Kidney (tissue), 14 donors: ENCODE data around the gene CIRBP. TPM values are rescaled to one million over a fixed set of nuclear protein-coding genes. Genes with fewer than 3 reads are reported as not detected.

ENCODE experiments used
- DNase-seq, 5 donors: peaks; one replicate each; pipeline ENCODE4 v3.0.0-alpha.2; 2013 to 2020
- FAIRE-seq: peaks from 2 replicates; lab custom pipeline; 2012; peaks lifted over from hg19 to GRCh38; lab: Jason Lieb, UNC
- H3K27ac ChIP-seq, 2 donors: one replicate each; pipeline ENCODE4 v1.7.0; 2013; ENCODE audit warnings: low read depth in 2 of 2, low read length in 2 of 2, inconsistent platforms in 1 of 2
- H3K27me3 ChIP-seq: one replicate; pipeline ENCODE4 v1.7.1; 2013; ENCODE audit warnings: low read length, inconsistent platforms; ENCODE audit not compliant: control insufficient read depth, insufficient read depth
- H3K36me3 ChIP-seq, 3 donors: one replicate each; pipeline versions ENCODE4 v1.7.0 to v1.7.1; 2013; ENCODE audit warnings: low read length in 3 of 3, control low read depth in 1 of 3, inconsistent platforms in 1 of 3; ENCODE audit not compliant: insufficient read depth in 3 of 3, control insufficient read depth in 2 of 3
- H3K4me1 ChIP-seq, 3 donors: one replicate each; pipeline versions ENCODE4 v1.7.0 to v1.7.1; 2013; ENCODE audit warnings: low read length in 3 of 3, inconsistent platforms in 1 of 3, low read depth in 1 of 3; ENCODE audit not compliant: control insufficient read depth in 2 of 3, insufficient read depth in 2 of 3
- H3K4me3 ChIP-seq, 3 donors: one replicate each; pipeline versions ENCODE4 v1.7.0 to v1.8.1; 2013; ENCODE audit warnings: low read length in 3 of 3, control low read depth in 1 of 3, inconsistent platforms in 1 of 3
- H3K9ac ChIP-seq, 3 donors: one replicate each; pipeline versions ENCODE4 v1.7.0 to v1.7.1; 2013; ENCODE audit warnings: low read length in 3 of 3, control low read depth in 1 of 3, inconsistent platforms in 1 of 3
- H3K9me3 ChIP-seq, 3 donors: one replicate each; pipeline versions ENCODE4 v1.7.0 to v1.7.1; 2013; ENCODE audit warnings: low read length in 3 of 3, control low read depth in 1 of 3, inconsistent platforms in 1 of 3; ENCODE audit not compliant: control insufficient read depth in 2 of 3, insufficient read depth in 1 of 3
- CTCF ChIP-seq: IDR thresholded peaks from 3 replicates; pipeline ENCODE4 v1.5.1; 2012; ENCODE audit warnings: mild to moderate bottlenecking, moderate library complexity, borderline replicate concordance; ENCODE audit not compliant: insufficient read depth; ENCODE audit errors: extremely low read depth
- intact Hi-C: fragments of 100-400 bp; cut with DNase I; formaldehyde crosslinking; loops from one replicate; pipeline ENCODE4 v1.11.1; 2022
- polyA plus RNA-seq: library from polyadenylated mRNA; stranded (reverse); fragments of 350-450 nt; fragmentation: Illumina TruSeq; extraction: RNeasy Lipid Tissue Mini Kit (QIAGEN cat#74804); gene quantifications from one replicate; pipeline ENCODE4 v1.2.3, GENCODE V29; 2014; ENCODE audit warnings: low read depth, low replicate concordance; ENCODE audit not compliant: insufficient read depth
- total RNA-seq: library from RNA; stranded (reverse); fragmentation: NEBNext Ultra II Directional; extraction: Animal tissue kit (Norgen Biotek cat#: 25700); gene quantifications from one replicate; pipeline ENCODE4 v1.2.1, GENCODE V29; 2021
- donor health status: control.
- donor health status: control.
- donor health status: control.
- donor health status: control.
- donor health status: control.
- donor health status: DM: yes; HTN: yes; CAD: no.
- donor health status: Normal renal cell carcinoma (clear cell type).

Gene CIRBP
- total and polyA plus RNA-seq, 2 donors from 2014 or later = 408 to 533 TPM

GRCh38 chr19:1224847-1225246, 44.3 kb upstream of the CIRBP start:
- Histone ChIP-seq H3K4me1 (no peaks in the 10 kb centered on the region), H3K9me3 (no peaks in the 10 kb centered on the region), H3K27ac (no peak overlapping the region), H3K9ac (no peak overlapping the region), H3K36me3 (peaks cover 0 to 10% (median 0%) of the 10 kb centered on the region in 3 donors), H3K27me3 (no peaks in the 10 kb centered on the region), H3K4me3 (no peak overlapping the region)
- no peak for TF ChIP-seq CTCF
- DNase-seq (no peak), FAIRE-seq (no peak)
- intact Hi-C loops = no loop called here

- DNase-seq = no peak
- Histone ChIP-seq H3K9me3 (no peaks in the 10 kb centered on the region), H3K4me3 (no peak overlapping the region), H3K27ac (no peak overlapping the region), H3K9ac (no peak overlapping the region), H3K4me1 (no peaks in the 10 kb centered on the region), H3K36me3 (peaks cover 0 to 5% (median 0%) of the 10 kb centered on the region in 3 donors), H3K27me3 (no peaks in the 10 kb centered on the region)
- no peak for TF ChIP-seq CTCF
- FAIRE-seq = no peak
- intact Hi-C loops = no loop called here
Observed at GRCh38 chr19:1225440-1226226, 43.5 kb upstream of the CIRBP start.

GRCh38 chr19:1226227-1226518, 43.0 kb upstream of the CIRBP start:
- Histone ChIP-seq H3K4me1 (no peaks in the 10 kb centered on the region), H3K27ac (no peak overlapping the region), H3K9me3 (no peaks in the 10 kb centered on the region), H3K27me3 (no peaks in the 10 kb centered on the region), H3K4me3 (no peak overlapping the region), H3K36me3 (no peaks in the 10 kb centered on the region), H3K9ac (no peak overlapping the region)
- no peak for TF ChIP-seq CTCF
- DNase-seq (no peak), FAIRE-seq (no peak)
- intact Hi-C loops = no loop called here
